Endothelial cell of umbilical vein (primary cell): Measurements from ENCODE around the gene ANKFN1. TPM values are rescaled to one million over a fixed set of nuclear protein-coding genes. Genes with fewer than 3 reads are reported as not detected.

ENCODE experiments used
- BruUV-seq: library from RNA; stranded (reverse); fragments of 400-500 nt; replicated peaks from 2 replicates; lab custom pipeline; 2021; lab: Mats Ljungman, UMichigan
- CTCF ChIA-PET: fragments of 300-600, 350-600 bp; sonication (Branson Sonifier 250); formaldehyde crosslinking; loops from one replicate; lab custom pipeline; 2021; ENCODE audit warnings: antibody characterized with exemption, inconsistent platforms; lab: Charles Lee
- POLR2A ChIA-PET: fragments of 300-600, 350-600 bp; sonication (Branson Sonifier 250); formaldehyde crosslinking; loops from one replicate; lab custom pipeline; 2021; ENCODE audit warnings: antibody characterized with exemption, inconsistent platforms; lab: Charles Lee
- DNase-seq: peaks from one replicate; pipeline ENCODE4 v3.0.0-alpha.2; 2011; ENCODE audit warnings: low read depth, low spot score
- FAIRE-seq: peaks from 2 replicates; lab custom pipeline; 2011; peaks lifted over from hg19 to GRCh38; lab: Jason Lieb, UNC
- H2AFZ ChIP-seq: 2 replicates; pipeline ENCODE4 v1.6.0; 2012; ENCODE audit warnings: low read depth, low read length, control low read depth, inconsistent platforms
- H3K27ac ChIP-seq: 2 replicates; pipeline ENCODE4 v1.5.1; 2011; ENCODE audit warnings: low read depth, mild to moderate bottlenecking, control low read depth, low read length, moderate library complexity; ENCODE audit not compliant: insufficient read depth
- H3K27me3 ChIP-seq, 2 experiments: 2 replicates each; pipeline versions ENCODE4 v1.6.0 to v1.6.1; 2011; ENCODE audit warnings: low read length in 2 of 2, mixed read lengths in 1 of 2; ENCODE audit not compliant: control insufficient read depth in 2 of 2, insufficient read depth in 2 of 2
- H3K36me3 ChIP-seq, 2 experiments: 2 replicates in 1 of 2; 3 replicates in 1 of 2; pipeline ENCODE4 v1.5.1; 2011; ENCODE audit warnings: low read length in 2 of 2, mild to moderate bottlenecking in 1 of 2, moderate library complexity in 1 of 2; ENCODE audit not compliant: control insufficient read depth in 2 of 2, insufficient read depth in 2 of 2; ENCODE audit errors: extremely low read depth in 1 of 2
- H3K4me1 ChIP-seq: 3 replicates; pipeline ENCODE4 v1.5.1; 2011; ENCODE audit warnings: mild to moderate bottlenecking, low read length; ENCODE audit not compliant: control insufficient read depth, insufficient read depth; ENCODE audit errors: extremely low read depth
- H3K4me2 ChIP-seq: 2 replicates; pipeline ENCODE4 v1.6.1; 2011; ENCODE audit warnings: low read length, control low read depth, mixed read lengths; ENCODE audit not compliant: insufficient read depth
- H3K4me3 ChIP-seq, 3 experiments: fragments of 200-600 bp in 1 of 3; sonication (generic), shearing (Covaris generic) in 1 of 3; replicated peaks in 1 of 3; 2 replicates each; pipeline ENCODE4 v1.5.1; 2011 to 2016; ENCODE audit warnings: control low read depth in 3 of 3, low read length in 3 of 3, mild to moderate bottlenecking in 2 of 3, inconsistent platforms in 1 of 3, low read depth in 1 of 3, moderate library complexity in 1 of 3; ENCODE audit not compliant: insufficient read depth in 1 of 3
- H3K79me2 ChIP-seq: 2 replicates; pipeline ENCODE4 v1.6.0; 2012; ENCODE audit warnings: low read length, inconsistent platforms; ENCODE audit not compliant: control insufficient read depth, insufficient read depth
- H3K9ac ChIP-seq: replicated peaks from 2 replicates; pipeline ENCODE3; 2011; ENCODE audit warnings: low read length, control low read depth; ENCODE audit not compliant: insufficient read depth; ENCODE audit errors: extremely low read depth
- H3K9me1 ChIP-seq: replicated peaks from 3 replicates; pipeline ENCODE4 v1.6.0; 2011; ENCODE audit warnings: mild to moderate bottlenecking, low read length; ENCODE audit not compliant: control insufficient read depth, insufficient read depth; ENCODE audit errors: extremely low read depth
- H3K9me3 ChIP-seq: replicated peaks from 2 replicates; pipeline ENCODE4 v1.5.1; 2012; ENCODE audit warnings: low read length, inconsistent platforms; ENCODE audit not compliant: control insufficient read depth, insufficient read depth
- H4K20me1 ChIP-seq: replicated peaks from 2 replicates; pipeline ENCODE3; 2011; ENCODE audit warnings: mild to moderate bottlenecking, low read length; ENCODE audit not compliant: control insufficient read depth, insufficient read depth; ENCODE audit errors: extremely low read depth
- CTCF ChIP-seq, 2 donors: IDR thresholded peaks; 1 replicate in 1 of 2; 2 replicates in 1 of 2; pipeline ENCODE4 v1.5.1; 2011; ENCODE audit warnings: low read length in 2 of 2, mild to moderate bottlenecking in 2 of 2, moderate library complexity in 2 of 2, control low read depth in 1 of 2, inconsistent platforms in 1 of 2, low read depth in 1 of 2; ENCODE audit not compliant: insufficient read depth in 1 of 2; ENCODE audit errors: extremely low read depth in 1 of 2
- EZH2 ChIP-seq: IDR thresholded peaks from 2 replicates; pipeline ENCODE4 v1.6.1; 2012; ENCODE audit warnings: borderline replicate concordance, low read depth, mild to moderate bottlenecking, moderate library complexity, low read length, inconsistent platforms; ENCODE audit not compliant: severe bottlenecking
- FOS ChIP-seq: IDR thresholded peaks from 2 replicates; pipeline ENCODE4 v1.6.1; 2011; ENCODE audit warnings: mild to moderate bottlenecking, low read length, moderate library complexity, borderline replicate concordance; ENCODE audit not compliant: insufficient read depth
- GATA2 ChIP-seq: IDR thresholded peaks from 2 replicates; pipeline ENCODE4 v1.7.0; 2011; ENCODE audit warnings: low read depth, mild to moderate bottlenecking, moderate library complexity, mixed read lengths, low read length; ENCODE audit not compliant: insufficient read length, insufficient read depth
- JUN ChIP-seq: IDR thresholded peaks from 2 replicates; pipeline ENCODE4 v1.6.1; 2011; ENCODE audit warnings: borderline replicate concordance, low read depth; ENCODE audit not compliant: insufficient read length, insufficient read depth
- MAX ChIP-seq: IDR thresholded peaks from 2 replicates; pipeline ENCODE4 v1.6.1; 2011; ENCODE audit not compliant: insufficient read depth, insufficient read length
- MYC ChIP-seq: IDR thresholded peaks from one replicate; pipeline ENCODE4 v1.6.1; 2011; ENCODE audit warnings: mild to moderate bottlenecking, low read depth, low read length
- POLR2A ChIP-seq: IDR thresholded peaks from 2 replicates; pipeline ENCODE4 v1.6.1; 2012; ENCODE audit warnings: low read depth, mild to moderate bottlenecking, control low read depth, low read length
- POLR2AphosphoS5 ChIP-seq: IDR thresholded peaks from 2 replicates; pipeline ENCODE4 v1.6.1; 2012; ENCODE audit warnings: low read depth, mild to moderate bottlenecking, control low read depth, low read length, moderate library complexity; ENCODE audit not compliant: insufficient read depth
- dilution Hi-C: fragments of 300-500 bp; cut with MboI; formaldehyde crosslinking; loops from one replicate; pipeline ENCODE4 v1.15.0; 2019; ENCODE audit warnings: low sequenced_read_pairs; ENCODE audit not compliant: extremely low pct_ligation_motif_present
- intact Hi-C: fragments of 100-400 bp; cut with micrococcal nuclease; formaldehyde crosslinking; loops from one replicate; pipeline ENCODE4 v1.10.0; 2022
- polyA plus RNA-seq, 4 experiments: library from polyadenylated mRNA; depleted of rRNA in 3 of 4; stranded (reverse) in 3 of 4; unstranded in 1 of 4; fragments of >200 nt; gene quantifications; 2 replicates each; pipeline versions ENCODE4 v1.2.1 to v1.2.3, GENCODE V29; 2011 to 2012; ENCODE audit warnings: missing spikeins in 1 of 4
- total RNA-seq: library from RNA; stranded (reverse); gene quantifications from 2 replicates; pipeline ENCODE4 v1.2.3, GENCODE V29; 2021

Gene ANKFN1
- total and polyA plus RNA-seq, 2 donors (not counting 3 experiments of a cell fraction or from before 2014, with no cell fraction given) = 0.15 TPM; not detected in 1

GRCh38 chr17:56347639-56348038 is 194.4 kb downstream of the ANKFN1 start:
- Histone ChIP-seq H3K4me2 (no peak overlapping the region), H3K36me3 (no peaks in the 10 kb centered on the region), H3K27me3 (no peaks in the 10 kb centered on the region), H3K4me3 (no peak overlapping the region), H3K27ac (no peak overlapping the region), H3K79me2 (no peaks in the 10 kb centered on the region), H3K9me1 (no peaks in the 10 kb centered on the region), H2AFZ (no peak overlapping the region), H4K20me1 (no peaks in the 10 kb centered on the region), H3K9me3 (no peaks in the 10 kb centered on the region), H3K9ac (no peak overlapping the region), H3K4me1 (no peaks in the 10 kb centered on the region)
- FAIRE-seq (no peak), DNase-seq (no peak)
- TF ChIP-seq POLR2AphosphoS5 = no peak
- no peak for TF ChIP-seq EZH2
- TF ChIP-seq FOS = no peak
- no peak for TF ChIP-seq MAX
- TF ChIP-seq MYC = no peak
- TF ChIP-seq JUN = no peak
- no peak for TF ChIP-seq POLR2A
- ChIA-PET POLR2A (no interaction called here), CTCF (no interaction called here)
- no TSS peak for BruUV-seq
- intact Hi-C loops (no loop called here), dilution Hi-C loops (no loop called here)

GRCh38 chr17:56350592-56350991 is 197.3 kb downstream of the ANKFN1 start:
- H3K27ac ChIP-seq = no peak overlapping the region
- no peak for FAIRE-seq
- H3K4me3 ChIP-seq = no peak overlapping the region
- dilution Hi-C loops = no loop called here
- H3K4me2 ChIP-seq = no peak overlapping the region
- no TSS peak for BruUV-seq
- H4K20me1 ChIP-seq = no peaks in the 10 kb centered on the region
- no peaks in the 10 kb centered on the region for H3K9me1 ChIP-seq
- no peaks in the 10 kb centered on the region for H3K4me1 ChIP-seq
- peak; percentile 15 for DNase-seq
- TF ChIP-seq MYC = no peak
- TF ChIP-seq POLR2AphosphoS5 = no peak
- no peak for TF ChIP-seq FOS
- no peak for TF ChIP-seq CTCF (IDR thresholded peaks at IDR 0.05; ENCODE audit: extremely low read depth in 1 of 2, insufficient read depth in 1 of 2, low read depth in 1 of 2, low read length in 2 of 2)
- TF ChIP-seq EZH2 = no peak
- no peak for TF ChIP-seq POLR2A
- TF ChIP-seq JUN = no peak
- TF ChIP-seq GATA2 = no peak
- no peak for TF ChIP-seq MAX
- intact Hi-C loops = no loop called here
- H3K79me2 ChIP-seq = no peaks in the 10 kb centered on the region
- no peaks in the 10 kb centered on the region for H3K36me3 ChIP-seq
- POLR2A ChIA-PET = no interaction called here
- no peaks in the 10 kb centered on the region for H3K9me3 ChIP-seq
- CTCF ChIA-PET = no interaction called here
- H2AFZ ChIP-seq = no peak overlapping the region
- H3K27me3 ChIP-seq = no peaks in the 10 kb centered on the region
- no peak overlapping the region for H3K9ac ChIP-seq
